Activated CD4-positive, CD25-positive, alpha-beta regulatory T cell treated with anti-CD3 and anti-CD28 coated beads, Interleukin-2, amount 50 U/mL, for 16 hours (primary cell): ENCODE measurements around the gene C16orf92.
"Not testable (repeated sequence)": the region's sequence is repeated elsewhere in the genome, so short reads cannot be mapped to it uniquely, and the experiment has no call there.

Source experiments
- DNase-seq: peaks from one replicate; pipeline ENCODE4 v3.0.0-alpha.2; 2020; ENCODE audit warnings: low read depth, low spot score

Gene C16orf92

DNA sequence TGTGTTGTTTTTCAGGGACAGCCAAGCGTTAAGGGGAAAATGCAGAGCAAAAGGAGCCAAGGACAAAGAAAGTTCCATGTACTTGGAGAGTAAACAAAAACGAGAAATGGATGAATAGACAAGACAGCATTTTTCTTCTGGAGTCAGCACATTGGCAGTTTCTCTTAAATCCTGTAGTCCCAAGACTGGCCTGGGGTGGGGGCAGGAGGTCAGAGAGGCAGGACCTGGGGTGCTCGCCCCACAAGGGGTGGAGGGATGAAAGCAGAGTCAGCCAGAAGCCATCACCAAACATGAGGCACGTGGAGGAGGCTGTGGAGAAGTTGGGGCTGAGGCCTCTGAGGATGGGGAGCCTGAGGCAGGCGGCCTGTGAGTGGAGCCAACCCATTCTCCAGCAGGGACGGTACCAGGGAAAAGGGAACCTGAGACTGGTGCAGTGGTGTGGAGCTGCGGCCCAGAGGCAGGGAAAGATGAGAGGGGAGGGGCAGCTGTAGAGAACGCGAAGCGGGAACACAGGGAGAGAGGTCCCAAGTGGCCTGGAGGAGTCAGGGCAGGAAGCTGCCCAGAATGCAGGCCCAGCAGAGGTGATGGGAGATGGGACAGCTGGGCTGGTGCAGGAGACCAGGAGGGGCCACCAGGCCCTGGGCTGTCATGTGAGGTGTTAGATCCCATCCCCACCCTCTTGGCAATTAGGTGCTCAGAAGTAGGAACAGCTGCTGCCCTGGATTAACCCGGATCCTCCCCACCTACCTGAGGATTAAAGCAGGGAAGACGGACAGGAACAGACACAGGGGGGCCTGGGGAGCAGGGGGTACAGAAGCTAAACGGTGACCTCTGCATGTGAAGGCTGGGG, 4.8 kb downstream of the C16orf92 start:
- no peak for DNase-seq

DNA sequence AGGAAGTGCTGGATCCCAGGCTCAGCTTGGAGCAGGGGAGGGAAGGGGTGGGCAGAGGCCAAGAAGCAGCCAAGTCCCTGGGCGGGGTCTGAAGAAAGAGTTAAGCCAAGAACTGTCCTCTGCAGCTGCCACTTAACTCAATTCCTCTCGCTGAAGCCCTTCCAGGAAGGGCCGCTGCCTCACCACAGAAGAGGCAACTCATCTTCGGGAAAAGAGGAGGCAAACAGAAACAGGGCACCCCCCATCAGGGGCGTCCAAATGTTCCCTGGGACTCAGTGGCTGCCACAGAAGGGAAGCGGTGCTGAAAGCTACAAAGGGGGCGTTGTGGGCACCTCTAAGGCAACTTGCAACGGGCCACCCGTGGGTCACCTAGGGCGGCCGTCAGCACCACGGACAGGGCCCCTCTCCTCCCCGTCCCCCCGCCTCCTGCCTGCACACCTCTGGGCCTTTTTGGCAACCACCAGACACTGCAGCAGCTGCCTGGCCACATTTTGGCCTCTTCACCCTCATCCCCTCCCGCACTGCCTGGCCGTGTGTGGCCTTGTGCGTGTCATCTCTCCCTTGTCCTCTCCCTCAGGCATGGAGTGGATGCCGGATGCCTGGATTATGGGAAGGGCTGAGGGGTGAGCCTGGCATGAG, 5.6 kb downstream of the C16orf92 start:
- DNase-seq: no peak

DNA sequence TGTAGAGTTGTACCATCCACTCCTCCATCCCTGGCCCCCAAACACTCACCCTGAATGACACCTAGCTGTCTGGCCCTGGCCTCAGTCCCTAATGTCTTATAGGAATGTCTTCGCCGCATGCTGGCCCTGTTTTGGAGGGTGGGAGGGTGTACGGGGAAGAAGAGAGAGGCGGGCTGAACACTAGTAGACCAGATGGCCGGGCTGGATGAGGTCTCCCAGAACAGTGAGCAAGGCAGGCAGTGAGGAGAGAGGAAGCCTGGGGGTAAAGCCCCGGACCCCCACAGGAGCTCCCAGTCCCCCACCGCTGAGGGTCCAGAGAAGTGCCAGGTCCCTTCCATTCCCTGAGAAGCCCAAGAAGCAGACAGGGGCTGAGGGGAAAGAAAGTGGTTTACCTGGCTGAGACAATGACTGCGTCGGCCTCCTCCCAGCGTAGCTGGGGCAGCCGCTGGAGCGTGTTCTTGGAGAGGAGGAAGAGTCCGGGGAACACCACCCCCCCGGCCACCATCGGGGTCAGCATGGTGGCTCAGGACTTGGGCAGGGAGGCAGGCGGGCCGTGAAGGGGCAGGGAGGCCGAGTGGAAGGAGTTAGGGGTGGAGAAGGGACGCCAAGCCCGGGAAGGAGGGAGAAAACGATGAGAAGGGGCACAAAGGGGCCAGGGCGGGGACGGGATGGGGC, 7.2 kb downstream of the C16orf92 start:
- no peak for DNase-seq

DNA sequence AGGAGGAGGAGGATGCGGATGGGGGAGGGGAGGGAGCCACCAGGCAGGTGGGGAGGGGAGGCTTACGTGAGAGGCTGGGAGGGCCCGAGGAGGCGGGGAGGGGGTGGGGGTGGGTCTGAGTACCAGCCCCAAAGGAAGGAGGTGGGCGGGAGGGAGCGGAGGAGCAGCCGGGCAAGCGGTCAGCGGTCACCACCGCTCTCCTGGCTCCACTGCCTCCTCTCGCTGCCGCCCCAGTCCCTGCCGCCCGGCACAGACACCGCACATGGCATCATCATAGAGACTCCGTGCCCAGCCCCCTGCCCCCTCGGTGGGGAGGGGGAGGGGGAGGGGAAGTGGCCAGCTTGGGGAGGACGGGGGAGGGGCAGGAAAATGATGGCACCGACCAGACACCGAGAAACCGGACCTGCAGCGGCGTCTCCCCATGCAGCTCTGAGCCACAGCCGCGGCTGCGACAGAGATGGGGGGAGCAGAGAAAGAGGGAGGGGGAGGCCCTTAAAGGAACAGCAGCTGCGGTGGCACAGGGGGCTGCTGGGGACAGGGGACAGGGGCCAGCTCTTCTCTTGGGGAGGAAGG, 7.9 kb downstream of the C16orf92 start, which contains the start of gene TLCD3B:
Gene TLCD3B, minus strand, starts transcription at position 431 of the 573 bp plus-strand sequence. CDS start 744 bp downstream, outside the sequence.
- no peak for DNase-seq

DNA sequence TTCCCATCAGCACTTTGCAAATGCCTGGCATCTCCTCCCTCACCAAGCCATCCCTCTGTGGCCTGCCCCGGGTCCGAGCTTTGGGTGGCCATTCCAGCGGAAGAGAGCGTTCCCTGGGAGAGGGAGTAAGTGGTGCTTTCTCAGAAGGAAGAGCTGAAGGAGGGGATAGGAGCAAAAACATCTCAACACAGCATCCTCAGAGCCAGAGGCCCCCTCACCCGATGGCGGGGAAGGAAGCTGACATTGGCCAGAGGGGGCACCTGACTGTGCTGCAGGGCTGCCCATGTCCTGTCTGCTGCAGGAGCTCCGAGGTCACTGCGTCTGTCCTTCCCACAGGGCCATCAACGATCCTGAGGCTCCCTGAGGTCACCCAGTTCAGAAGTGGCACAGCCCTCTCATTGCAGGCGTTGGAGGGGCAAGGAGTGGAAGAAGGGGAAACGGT, 8.5 kb downstream of the C16orf92 start:
- DNase-seq: no peak

DNA sequence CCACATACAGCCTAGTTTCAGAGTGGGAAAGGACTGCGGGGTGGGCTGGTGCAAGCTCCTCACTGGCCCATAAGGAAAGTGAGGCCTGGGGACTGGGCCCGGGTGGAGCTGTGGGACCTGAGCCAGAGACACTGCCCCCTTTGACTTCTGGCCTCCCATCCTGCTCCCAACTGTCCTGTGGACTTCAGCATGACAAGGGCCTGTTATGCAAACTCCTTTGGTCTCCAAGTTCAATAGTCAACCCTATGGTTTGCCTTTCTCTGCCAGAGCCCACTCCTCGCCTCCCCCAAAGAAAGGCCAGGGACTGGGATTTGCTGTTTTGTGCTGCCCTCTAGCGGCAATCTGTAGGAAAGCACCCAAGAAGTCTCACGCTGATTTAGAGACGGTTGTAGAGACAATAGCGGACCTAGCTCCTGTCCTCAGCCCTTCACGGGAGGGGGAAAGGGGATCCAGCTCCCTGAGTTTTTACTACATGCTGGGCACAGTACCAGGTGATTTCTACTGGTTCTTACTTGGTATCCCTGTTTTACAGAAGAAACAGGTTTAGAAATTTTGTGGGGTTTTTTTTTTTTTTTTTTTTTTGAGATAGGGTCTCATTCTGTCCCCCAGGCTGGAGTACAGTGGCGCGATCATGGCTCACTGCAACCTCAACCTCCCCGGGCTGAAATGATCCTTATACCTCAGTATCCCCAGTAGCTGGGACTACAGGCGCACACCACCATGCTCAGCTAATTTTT, 9.3 kb downstream of the C16orf92 start:
- DNase-seq: peak; percentile 24

DNA sequence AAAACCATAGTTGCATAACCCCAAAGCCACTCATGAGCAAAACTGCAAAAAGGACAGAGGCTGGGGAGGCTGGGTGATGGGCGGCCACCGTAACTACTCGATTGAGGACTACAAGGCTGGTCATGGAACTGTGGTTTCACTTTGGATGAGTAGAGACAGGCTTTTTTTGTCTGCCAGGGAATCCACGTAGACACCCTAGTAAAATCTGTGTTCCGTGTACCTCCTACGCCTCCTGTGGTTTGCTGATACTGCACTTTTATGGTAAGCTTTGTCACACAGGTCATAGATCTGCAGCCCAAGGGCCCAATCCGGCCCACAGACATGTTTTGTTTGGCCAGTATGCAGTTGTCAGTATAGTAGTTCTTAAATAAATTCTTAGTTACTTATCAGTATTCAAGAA, 10.3 kb downstream of the C16orf92 start:
- no peak for DNase-seq

DNA sequence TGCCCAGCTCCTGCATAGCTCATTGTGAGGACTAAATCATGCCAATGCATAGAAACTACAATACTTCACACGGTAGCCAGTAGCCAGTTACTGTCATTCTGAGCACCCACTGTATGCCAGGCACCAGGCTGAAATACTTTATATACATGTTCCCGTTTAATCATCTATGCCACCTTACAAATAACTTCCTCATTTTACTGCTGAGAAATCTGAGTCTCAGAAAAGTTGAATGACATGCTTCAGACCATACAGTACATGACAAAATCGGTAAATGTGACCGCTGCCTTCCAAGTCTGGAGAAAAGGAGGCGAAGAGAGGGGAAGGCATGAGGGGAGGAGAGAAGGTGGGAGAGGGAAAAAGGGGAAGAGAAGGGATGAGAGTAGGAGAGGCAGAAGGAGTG, 17.2 kb downstream of the C16orf92 start:
- DNase-seq: no peak

DNA sequence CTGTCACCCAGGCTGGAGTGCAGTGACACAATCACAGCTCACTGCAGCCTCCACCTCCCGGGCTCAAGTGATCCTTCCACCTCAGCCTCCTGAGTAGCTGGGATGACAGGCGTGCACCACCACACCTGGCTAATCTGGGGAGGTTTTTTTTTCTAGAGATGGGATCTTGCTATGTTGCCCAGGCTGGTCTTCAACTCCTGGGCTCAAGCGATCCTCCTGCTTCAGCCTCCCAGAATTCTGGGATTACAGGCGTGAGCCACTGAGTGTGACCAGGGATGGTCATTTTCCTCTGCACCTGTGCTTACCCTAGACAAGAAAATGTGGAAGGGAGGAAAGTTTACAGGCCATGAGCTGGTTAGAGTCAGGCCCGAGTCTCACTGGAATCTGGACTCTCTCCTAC, 17.7 kb downstream of the C16orf92 start:
- not testable (repeated sequence) for DNase-seq

DNA sequence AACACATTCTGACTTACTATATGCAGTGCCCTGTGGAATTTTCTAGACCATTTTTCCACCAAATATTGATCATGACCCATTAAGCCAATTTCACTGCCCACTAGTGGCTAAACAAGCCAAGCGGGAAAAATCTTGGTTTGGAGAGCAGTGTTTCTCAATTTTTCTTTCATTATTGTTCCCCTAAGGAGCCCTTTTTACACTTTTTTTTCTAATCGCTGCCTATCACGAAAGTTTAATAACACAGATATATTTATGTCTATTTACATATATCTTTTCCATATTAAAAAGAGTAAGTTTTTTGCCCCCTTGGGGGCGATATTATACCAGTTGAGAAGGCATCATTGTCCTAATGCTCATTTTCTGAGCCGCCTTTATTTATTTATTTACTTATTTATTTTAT, 18.8 kb downstream of the C16orf92 start:
- DNase-seq: no peak

DNA sequence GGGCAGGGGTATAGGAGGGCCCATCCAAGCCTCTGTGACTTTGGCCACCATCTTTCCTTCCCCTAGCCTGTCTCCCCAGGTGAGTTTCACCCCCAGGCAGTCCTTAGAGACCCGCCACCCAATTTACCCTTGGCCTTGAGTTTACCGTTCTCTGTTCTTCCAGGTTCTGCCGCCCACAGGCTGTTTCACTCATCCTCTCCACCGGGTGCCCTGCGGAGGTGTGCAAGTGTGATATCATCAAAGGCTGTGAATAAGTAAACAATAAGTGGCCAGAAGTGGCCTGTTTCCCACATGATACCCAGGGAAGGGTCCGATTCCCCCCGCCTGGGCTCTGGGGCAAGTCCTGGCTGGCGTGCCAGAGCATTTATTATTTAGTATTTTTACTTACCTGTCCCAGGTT, 23.2 kb downstream of the C16orf92 start:
- DNase-seq: no peak

DNA sequence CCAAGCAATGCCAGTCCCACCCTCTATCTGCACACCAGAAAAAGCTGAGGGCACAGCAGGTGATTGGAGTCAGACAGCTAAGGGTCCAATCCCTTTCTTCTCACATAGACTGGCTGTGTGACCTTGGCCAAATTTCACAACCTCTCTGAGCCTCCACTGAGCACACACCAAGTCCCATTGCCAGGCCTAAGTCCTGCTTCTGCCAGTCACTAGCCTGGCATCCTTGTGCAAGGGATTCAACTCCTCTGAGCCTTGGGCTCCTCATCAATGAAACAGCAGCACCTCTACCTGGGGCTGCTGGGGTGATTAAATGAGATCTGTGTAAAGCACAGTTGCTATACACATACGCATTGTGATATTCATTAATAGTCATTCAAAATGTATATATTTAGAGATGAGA, 23.6 kb downstream of the C16orf92 start:
- no peak for DNase-seq

DNA sequence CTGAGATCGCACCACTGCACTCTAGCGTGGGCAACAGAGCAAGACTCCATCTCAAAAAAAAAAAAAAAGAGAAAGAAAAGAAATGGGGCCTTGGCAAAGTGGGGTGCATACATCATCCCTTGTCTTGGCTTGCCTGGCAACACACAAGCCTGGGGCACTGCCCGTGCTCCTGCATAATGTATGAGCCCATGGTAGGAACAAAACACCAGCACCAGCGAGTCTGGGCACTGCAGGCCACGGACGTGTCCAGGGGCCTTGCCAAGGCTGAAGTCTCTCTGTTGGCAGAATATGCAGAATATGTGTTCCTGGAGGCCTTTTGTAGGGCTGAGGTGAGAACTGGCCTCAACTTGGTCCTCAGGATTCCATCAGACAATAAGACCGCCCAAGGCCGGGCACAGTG, 26.9 kb downstream of the C16orf92 start:
- no peak for DNase-seq

DNA sequence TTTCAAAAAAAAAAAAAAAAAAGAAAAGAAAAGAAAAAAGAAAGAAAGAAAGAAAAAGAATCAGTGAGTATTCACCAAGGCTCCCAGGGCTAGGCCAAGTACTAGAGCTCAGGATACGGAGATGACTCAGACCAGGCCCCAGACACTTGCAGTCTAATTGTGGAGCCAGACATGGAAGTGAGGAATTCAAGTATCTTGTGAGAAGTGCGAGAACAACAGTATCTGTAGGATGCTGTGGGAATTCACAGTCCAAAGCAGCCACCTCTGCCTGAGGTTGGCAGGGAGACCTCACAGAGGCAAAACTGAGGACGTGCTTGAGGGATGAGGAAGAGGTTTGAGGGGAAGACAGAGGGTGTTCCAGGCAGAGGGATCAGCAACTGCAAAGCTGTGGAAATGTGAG, 28.5 kb downstream of the C16orf92 start:
- no peak for DNase-seq

DNA sequence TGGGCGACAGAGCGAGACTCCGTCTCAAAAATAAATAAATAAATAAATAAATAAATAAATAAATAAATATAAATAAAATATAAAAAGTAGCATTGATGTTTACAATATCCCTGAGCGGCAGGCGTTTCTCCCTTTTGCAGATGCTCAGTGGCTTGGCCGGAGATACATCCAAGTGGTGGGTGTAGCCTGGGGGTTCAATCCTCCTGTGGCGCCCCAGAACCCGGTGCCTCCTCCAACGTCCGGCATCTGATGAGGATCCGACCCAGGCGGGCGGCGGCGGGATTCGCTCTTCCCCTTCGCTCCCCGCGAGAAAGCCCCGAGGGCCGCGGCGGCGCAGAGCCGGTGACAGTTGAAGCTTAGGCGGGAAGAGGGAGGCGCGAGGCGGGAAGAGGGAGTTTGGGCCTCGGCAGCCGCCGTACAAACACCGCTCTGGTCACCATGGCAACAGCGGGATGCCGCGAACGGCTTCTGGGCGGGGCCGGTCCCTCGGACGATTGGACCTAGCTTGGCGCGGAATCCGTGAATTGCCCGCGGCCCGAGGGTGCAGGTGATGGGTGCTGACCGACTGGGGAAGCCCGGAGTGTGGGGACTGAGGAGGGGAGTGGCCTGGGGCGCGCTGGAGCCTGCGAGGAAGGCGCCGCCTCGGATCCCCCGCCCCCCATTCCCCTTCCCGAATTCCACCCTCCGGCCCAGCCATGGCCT, 29.8 kb downstream of the C16orf92 start:
- DNase-seq: peak; percentile 81

DNA sequence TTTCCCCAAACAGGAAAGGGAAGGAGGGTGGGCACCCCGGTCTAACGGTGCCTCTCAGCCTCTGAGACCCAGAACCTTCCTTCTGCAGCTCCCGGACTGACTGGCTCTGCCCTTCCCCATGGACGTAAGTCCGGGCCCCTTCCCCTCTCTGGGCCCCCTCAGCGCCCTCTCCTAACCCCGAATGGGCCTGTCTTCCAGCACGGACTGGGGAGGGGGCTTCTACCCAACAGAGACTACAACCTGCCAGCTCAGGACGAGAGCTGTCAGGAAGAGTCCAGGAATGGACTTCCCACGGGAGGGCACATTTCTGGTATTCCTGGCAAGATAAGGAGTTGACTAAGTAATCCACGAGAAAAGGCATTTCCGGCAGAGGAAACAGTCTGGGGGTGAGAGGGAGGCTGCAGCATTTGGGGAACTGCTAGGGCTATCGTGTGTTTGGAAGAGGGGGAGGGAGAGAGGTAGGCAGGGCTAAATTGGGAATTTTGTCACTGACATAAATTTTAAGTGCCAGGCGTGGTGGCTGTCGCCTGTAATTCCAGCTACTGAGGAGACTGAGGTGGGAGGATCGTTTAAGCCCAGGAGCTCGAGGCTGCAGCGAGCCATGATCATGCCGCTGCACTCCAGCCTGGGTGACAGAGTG, 30.5 kb downstream of the C16orf92 start:
- no peak for DNase-seq

DNA sequence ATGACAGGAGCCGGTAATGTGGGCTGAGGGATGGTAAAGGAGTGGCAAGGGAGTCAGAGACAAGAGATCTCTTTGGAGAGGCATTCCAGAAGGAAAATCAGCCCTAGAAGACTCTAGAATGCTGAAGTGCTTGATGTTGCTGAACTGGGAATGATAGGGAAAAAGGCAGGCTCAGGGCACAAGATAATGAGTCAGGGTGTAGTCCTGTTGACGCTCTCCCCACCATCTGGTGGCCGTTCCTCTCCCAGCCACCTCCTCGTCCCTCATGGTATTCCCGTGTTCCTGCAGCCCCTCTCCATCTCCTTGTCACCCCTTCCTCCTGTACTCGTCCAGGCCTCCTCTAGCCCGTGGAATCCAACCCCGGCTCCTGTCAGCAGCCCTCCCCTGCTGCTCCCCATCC, 31.5 kb downstream of the C16orf92 start:
- no peak for DNase-seq

DNA sequence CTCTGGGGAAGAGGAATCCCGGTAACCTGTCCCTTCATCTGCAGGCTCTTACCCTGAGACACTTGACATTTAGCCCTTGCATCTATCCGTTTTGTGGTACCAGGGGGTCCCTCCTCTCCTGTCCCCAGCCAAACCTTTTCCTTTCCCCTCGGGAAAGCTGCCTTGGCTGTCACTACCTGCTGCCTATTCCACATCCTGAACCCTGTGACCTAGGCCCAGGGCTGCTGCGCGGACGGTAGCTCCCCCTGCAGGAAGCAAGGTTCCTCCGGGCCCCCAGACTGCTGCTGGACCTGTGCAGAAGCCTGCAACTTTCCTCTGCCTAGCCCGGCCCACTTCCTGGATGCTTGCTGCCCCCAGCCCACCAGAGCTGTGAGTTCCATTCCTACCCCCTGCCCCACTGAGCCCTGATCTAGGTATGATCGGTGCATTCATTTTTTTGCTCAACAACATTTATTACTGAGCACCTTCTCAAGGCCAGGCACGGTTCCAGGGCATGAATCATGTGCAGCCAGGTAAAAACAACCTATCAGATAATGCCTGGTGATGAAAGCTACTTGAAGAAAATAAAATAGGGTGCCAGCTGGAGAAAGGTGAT, 32.1 kb downstream of the C16orf92 start:
- DNase-seq: no peak

DNA sequence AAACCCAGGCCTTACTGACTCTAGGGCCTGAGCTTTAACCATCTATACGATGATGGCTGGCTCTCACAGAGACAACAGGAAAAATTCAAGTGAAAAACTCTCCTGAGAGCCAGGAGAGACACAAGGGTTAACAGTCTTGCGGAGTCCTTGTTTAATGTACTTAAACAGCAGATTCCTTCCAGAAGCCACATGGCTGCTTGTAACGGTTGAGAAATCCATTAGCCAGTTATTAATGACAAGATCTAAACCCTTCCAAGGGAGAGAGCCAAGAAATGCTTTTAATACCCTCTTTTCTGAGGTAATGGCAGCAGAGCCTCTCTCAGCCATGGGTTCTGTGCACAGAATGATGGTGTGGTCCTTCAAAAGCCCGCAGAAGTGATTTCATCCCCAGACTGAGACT, 37.3 kb downstream of the C16orf92 start:
- DNase-seq: no peak
